AG08395 (cell line): ENCODE measurements around the gene BUD31.
"Not testable (repeated sequence)": the region's sequence is repeated elsewhere in the genome, so short reads cannot be mapped to it uniquely, and the experiment has no call there.

ENCODE experiments used
- DNase-seq: peaks from one replicate; pipeline ENCODE4 v3.0.0; 2012; ENCODE audit warnings: mixed read lengths, low spot score

BUD31 gene

GRCh38 chr7:99408379-99409191, at the start of gene BUD31, which contains the start of gene PDAP1:
TSS of gene BUD31 (plus strand) at chr7:99408969. CDS start at chr7:99411093, 2,124 bp downstream.
TSS of gene PDAP1 (minus strand) at chr7:99408597. CDS start at chr7:99408548, 49 bp downstream.
- DNase-seq: peak; percentile 96

DNA sequence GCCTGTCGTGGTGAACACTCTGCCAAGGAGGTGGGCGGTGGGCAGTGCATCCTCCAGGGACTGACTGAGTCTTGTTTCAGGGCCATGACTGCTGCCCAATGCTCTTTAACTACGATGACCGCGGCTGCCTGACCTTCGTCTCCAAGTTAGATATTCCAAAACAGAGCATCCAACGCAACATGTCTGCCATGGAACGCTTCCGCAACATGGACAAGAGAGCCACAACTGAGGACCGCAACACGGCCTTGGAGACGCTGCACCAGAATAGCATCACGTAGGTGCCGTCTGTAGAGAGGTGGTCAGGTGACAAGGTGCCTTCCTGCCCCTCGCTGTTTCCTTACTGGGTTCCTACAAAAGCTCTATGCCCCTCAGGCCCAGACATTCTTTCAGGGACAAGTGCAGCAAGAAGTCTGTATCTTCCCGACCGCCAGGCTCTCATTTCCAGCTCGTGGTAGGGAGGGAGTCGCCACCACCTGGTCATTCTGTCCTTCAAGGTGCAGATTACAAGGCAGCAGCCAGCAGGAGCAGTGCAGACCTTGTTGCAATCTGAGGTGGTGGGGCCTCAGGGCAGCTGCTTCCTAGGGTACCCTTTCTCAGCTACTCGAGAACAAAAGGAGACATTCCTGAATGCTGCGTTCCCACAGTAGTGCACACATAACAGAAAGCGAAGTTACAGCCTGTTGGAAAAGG, 49.2 kb upstream of the BUD31 start:
- DNase-seq: no peak

- peak; percentile 82 for DNase-seq
These were observed 46.0 kb upstream of the BUD31 start for GRCh38 chr7:99362801-99363200.

DNA sequence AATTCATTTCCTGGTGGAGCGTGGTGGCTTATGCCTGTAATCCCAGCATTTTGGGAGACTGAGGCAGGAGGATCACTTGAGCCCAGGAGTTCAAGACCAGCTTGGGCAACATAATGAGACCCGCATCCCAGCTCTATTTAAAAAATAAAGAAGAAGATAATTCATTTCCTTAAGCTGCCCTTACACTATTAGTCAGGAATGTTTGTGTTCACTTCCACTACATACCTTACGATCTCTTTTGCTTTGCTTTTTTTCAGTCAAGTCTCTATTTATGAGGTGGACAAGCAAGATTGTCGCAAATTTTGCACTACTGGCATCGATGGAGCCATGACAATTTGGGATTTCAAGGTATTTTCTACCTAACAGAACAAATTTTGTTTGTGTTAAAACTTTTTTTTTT, 45.5 kb upstream of the BUD31 start:
- no peak for DNase-seq

DNA sequence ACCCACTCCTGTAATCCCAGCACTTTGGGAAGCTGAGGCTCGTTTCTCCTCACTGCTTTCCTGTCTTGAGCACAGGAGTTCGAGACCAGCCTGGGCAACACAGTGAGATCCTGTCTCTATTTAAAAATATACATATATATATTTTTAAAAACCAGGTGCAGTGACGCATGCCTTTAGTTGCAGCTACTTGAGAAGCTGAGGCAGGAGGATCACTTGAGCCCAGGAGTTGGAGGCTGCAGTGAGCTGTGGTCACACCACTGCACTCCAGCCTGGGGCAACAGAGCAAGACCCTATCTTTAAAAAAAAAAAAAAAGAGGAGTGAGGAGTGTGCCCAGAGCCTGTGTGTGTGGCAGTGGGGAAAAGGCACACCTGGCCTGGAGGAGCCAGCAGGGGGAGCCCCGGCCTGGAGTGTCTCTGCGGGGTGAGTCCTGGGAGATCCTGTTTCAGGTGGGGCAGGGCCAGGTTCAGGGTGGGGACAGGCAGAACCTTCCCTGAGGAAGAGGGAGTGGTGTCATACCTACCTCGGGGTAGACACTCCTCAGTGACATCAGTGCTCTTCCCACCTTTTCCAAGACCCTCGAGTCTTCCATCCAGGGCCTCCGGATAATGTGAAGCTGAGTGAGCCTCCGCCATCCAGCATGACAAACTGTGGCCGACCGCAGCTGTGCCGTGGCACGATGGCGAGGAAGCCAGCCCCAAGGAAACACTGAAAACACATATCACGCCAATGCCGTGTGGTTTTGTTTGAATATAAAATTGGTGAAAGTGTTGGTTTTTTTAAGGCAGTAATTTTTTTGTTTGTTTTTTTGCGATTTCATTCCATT, 43.2 kb upstream of the BUD31 start:
- no peak for DNase-seq

- DNase-seq: no peak
These were observed 42.1 kb upstream of the BUD31 start for GRCh38 chr7:99366646-99367045.

DNA sequence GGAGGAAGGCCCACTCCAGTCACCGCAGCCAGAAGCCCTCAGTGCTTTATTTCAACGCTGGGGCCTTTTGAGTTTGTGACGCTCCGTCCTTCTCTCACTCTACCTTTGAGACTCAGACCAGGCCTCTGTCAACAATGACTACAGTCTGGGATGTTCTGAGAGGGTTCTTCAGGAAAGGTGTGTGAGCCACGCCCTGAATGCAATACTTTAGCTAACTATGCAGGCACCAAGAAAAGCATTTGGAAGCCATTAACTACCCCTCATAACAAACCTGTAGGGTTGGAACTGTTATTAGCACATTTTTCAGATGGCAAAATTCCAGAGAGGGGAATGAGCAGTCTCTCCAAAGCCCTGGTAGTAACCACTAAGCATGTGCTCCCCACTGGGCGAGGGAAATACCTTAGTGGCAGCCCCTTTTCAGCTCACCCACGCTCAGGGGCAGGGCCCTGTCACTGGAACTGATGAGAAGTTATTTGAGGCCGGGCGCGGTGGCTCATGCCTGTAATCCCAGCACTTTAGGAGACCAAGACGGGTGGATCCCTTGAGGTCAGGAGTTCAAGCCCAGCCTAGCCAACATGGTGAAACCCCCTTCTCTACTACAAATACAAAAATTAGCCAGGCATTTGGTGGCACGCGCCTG, 39.9 kb upstream of the BUD31 start:
- no peak for DNase-seq

DNA sequence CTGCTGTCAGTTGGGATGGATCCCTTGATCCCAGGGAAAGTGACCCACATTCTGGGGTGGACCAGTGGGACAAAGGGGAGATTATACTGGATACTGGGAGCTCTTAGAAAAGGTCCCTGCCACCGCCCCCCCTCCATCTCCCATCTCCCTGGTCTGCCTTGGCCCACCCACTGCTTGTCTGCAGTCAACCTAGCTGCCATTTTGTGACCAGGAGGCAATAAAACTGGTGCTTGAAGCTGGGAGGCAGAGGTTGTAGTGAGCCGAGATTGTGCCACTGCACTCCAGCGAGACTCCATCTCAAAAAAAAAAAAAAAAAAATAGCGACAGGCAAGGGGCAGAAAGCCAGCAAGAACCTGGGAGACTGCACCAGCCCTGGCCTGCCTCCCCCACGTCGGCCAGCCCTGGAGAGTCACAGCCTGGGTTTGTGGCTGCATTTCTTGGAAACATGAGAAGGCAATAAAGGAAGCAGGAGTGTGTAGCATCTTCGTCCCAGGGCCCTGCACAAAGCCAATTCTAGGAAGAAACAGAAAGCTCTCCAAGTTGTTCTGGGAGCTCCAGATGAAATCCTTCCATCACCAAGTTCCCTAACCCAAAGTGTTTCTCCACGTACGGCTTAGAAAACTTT, 38.9 kb upstream of the BUD31 start:
- DNase-seq: no peak

DNA sequence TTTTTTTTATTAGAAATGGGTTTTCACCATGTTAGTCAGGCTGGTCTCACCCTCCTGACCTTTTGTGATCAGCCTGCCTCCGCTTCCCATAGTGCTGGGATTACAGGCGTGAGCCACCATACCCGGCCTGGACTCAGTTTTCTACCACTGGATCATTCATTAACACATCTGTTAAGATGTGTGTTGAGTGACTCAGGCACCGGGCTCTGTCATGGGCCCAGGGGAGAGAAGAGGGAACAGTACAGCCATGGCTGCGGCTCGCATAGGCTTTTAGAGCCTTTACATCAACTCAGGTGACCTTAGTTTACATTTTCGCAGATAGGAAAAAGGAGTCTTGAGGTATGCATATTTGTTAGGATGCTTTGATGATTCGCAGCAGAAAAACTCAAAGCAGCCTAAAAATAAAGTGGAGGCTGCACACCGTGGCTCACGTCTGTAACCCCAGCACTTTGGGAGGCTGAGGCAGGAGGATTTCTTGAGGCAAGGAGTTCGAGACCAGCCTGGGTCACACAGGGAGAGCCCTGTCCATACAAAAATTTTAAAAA, 37.3 kb upstream of the BUD31 start:
- DNase-seq: no peak

- peak; percentile 62 for DNase-seq
These were observed 36.3 kb upstream of the BUD31 start for GRCh38 chr7:99372275-99373090.

GRCh38 chr7:99373091-99374066, 35.4 kb upstream of the BUD31 start:
- no peak for DNase-seq

GRCh38 chr7:99374111-99375064, 34.4 kb upstream of the BUD31 start, which contains the start of gene ARPC1B:
TSS of gene ARPC1B (plus strand) at chr7:99374730. CDS start at chr7:99385715, 10,985 bp downstream.
- peak; percentile 94 for DNase-seq

DNA sequence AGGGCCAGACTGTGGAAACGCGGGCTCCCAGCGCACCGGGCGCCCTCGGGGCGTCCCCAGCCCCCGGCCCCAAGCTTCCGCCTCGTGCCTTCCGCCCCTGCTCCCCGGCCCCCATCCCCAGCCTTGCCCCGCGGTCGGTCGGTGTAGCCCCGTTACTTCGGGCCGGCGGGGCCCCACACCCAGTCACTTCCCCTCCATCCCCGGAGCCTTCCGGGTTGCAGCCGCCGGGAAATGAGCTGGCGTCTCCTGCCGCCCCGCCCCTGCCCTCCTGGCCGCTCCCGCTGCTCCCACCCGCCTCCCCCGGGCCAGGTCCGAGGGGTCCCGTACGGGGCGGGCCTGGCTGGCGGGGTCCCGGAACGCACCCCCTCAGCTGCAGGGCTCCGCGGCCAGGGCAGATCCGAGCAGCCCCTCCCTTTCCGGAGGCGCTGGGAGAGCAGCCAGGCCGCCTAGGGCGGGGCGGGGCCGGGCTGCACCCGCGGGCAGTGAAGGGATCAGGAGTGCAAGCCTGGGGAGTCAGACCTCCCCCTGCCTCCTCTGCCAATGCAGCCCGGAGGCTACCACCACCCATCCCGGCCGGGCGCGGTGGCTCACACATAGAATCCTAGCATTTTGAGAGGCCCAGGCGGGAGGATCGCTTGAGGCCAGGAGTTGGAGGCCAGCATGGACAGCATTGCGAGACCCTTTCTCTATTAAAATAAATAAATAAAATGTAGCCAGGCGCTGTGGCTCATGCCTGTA, 33.5 kb upstream of the BUD31 start:
- DNase-seq: peak; percentile 90

- DNase-seq: peak; percentile 92
These were observed 29.7 kb upstream of the BUD31 start for GRCh38 chr7:99379043-99379577.

GRCh38 chr7:99379693-99380031, 29.1 kb upstream of the BUD31 start:
- DNase-seq: not testable (repeated sequence)

DNA sequence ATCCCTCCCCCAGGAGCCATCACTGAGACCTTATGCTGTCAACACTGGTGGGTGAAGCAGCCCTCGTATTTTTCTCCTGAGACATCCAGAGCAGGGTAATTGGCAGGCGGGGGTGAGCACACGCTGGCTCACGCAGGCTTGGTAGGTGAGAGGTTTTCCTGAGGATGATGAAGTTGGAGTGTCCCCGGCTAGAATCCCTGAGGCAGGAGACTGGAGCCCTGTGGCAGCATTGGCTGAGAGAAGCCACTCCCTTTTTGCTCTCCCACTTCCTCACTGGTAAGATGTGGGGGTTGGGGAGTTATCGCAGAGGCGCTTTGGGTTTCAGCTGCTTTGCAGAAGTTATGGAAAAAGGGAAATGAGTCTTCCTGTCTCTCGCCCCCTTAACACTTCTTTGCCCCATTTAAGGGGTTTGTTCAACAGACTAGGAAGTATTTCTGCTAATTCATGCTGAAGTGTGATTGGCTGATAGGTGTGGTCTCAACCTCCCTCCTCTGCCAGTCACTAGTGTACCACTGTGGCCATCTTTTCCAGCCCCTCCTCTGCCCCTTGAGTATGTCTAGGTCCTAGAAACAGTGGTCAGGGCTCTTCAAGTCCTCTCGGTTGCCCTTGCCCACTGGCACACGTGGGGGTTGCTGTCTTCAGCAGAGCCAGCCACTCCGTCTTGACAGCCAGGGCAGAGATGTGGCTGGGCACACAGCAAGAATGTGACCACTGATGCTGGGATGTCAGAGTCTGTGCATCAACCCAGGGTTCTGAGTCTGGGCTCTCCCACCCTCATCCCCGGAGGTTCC, 28.5 kb upstream of the BUD31 start:
- peak; percentile 47 for DNase-seq
